GM19193 (cell line): Measurements from ENCODE around the gene C3orf52.

Source experiments
- POLR2A ChIP-seq: IDR thresholded peaks from 4 replicates; pipeline ENCODE4 v1.6.1; 2011; ENCODE audit not compliant: insufficient read depth, insufficient read length; ENCODE audit errors: extremely low read depth

Gene C3orf52

GRCh38 chr3:112084980-112085705 is 1.0 kb upstream of the C3orf52 start:
- TF ChIP-seq POLR2A, result no peak

GRCh38 chr3:112085735-112086075 is 484 bp upstream of the C3orf52 start:
- no peak for TF ChIP-seq POLR2A

GRCh38 chr3:112086875-112087524 is 811 bp downstream of the C3orf52 start:
- TF ChIP-seq POLR2A, result no peak

- no peak for TF ChIP-seq POLR2A
These were observed 1.6 kb downstream of the C3orf52 start for GRCh38 chr3:112087746-112088145.

- TF ChIP-seq POLR2A, result no peak
These were observed 2.8 kb downstream of the C3orf52 start for GRCh38 chr3:112088944-112089343.

GRCh38 chr3:112089956-112090886 is 4.0 kb downstream of the C3orf52 start:
- no peak for TF ChIP-seq POLR2A

- TF ChIP-seq POLR2A, result no peak
These were observed 4.8 kb downstream of the C3orf52 start for GRCh38 chr3:112090887-112091586.

- no peak for TF ChIP-seq POLR2A
These were observed 6.4 kb downstream of the C3orf52 start for GRCh38 chr3:112092496-112093179.

- no peak for TF ChIP-seq POLR2A
These were observed 7.0 kb downstream of the C3orf52 start for GRCh38 chr3:112093180-112093522.

GRCh38 chr3:112095731-112096130 is 9.5 kb downstream of the C3orf52 start:
- TF ChIP-seq POLR2A, result no peak

- no peak for TF ChIP-seq POLR2A
These were observed 10.0 kb downstream of the C3orf52 start for GRCh38 chr3:112096176-112096575.

- TF ChIP-seq POLR2A, result no peak
These were observed 11.2 kb downstream of the C3orf52 start for GRCh38 chr3:112097378-112097777.

GRCh38 chr3:112101916-112102315 is 15.7 kb downstream of the C3orf52 start:
- no peak for TF ChIP-seq POLR2A

- TF ChIP-seq POLR2A, result no peak
These were observed 18.6 kb downstream of the C3orf52 start for GRCh38 chr3:112104774-112105173.
